ENCODE results near the gene OPN1MW3.
"Not testable (repeated sequence)": the region's sequence is repeated elsewhere in the genome, so short reads cannot be mapped to it uniquely, and the experiment has no call there.

The OPN1MW3 gene

DNA sequence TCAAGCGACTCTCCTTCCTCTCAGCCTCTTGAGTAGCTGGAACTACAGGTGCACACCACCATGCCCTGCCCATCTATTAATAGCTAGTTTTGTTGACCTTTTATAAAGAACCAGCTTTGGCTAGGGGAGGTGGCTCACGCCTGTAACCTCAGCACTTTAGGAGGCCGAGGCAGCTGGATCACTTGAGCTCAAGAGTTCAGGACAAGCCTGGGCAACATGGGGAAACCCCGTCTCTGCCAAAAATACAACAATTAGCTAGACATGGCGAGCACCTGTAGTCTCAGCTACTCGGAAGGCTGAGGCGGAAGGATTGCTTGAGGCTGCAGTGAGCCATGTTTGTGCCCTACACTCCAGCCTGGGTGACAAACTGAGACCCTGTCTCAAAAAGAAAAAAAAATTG lies 40.9 kb downstream of the OPN1MW3 start:
- no peak for DNase-seq

DNA sequence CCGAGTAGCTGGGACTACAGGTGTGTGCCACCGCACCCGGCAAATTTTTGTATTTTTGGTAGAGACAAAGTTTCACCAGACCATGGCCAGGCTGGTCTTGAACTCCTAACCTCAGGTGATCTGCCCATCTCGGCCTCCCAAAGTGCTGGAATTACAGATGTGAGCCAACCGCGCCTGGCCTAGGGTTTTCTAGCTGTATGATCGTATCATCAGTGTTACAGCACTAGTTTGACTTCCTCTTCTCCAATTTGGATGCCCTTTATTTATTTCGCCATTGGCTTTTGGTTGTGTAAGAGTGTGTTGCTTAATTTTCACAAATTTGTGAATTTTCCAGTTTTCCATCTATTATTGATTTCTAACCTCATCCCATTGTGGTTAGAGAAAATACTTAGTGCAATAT lies 43.4 kb downstream of the OPN1MW3 start:
- no peak for DNase-seq

DNA sequence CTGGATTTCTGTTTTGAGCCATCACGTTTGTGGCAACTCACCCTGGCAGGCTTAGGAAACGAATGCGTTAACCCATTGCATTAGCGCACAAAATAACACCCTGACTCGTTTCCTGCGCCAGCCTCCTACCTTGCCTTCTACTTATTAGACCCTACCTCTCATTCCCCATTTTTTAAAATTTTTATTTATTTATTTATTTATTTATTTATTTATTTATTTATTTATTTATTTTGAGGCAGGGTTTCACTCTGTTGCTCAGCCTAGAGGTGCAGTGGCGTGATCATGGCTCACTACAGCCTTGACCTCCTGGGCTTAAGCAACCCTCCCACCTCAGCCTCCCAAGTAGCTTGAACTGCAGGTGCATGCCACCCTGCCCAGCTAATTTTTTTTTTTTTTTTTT lies 45.6 kb downstream of the OPN1MW3 start:
- not testable (repeated sequence) for DNase-seq

DNA sequence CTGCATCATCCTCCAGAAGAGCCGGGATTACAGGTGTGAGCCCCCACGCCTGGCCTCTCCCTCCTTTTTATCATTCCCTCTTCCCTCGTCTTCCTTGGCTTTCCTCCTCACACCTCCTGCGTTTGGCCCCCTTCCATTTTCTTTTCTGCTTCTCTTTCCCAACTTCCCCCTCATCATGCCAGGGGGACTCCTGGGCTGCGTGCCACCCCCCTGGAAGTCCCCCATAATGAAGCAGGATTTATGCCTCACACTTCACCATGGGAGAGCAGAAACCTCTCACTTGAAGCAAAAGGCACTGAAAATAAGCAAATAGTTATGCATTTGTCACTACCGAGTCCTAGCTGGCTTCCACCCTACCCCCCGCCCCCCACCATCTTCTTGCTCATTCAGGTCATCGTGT lies 46.1 kb downstream of the OPN1MW3 start:
- DNase-seq = no peak

DNA sequence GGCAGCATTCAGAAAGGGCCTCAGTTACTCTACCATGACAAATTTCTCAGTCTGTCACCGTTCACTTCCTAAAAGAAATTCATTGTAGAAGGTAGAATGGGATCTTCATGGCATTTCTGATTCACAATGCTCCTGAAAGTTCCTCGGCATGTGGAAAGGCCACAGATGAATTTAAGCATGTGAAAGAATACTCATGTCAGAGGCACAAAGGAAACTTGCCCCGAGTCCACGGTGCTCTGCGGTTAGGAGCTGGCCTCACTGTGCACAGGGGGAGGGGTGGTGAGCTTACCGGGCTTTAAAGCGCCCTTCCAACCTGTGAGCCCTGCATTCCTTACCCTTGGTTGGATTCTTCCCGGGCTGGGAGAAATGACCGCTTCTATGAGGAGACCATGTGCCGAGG lies 47.5 kb downstream of the OPN1MW3 start:
- DNase-seq = no peak

DNA sequence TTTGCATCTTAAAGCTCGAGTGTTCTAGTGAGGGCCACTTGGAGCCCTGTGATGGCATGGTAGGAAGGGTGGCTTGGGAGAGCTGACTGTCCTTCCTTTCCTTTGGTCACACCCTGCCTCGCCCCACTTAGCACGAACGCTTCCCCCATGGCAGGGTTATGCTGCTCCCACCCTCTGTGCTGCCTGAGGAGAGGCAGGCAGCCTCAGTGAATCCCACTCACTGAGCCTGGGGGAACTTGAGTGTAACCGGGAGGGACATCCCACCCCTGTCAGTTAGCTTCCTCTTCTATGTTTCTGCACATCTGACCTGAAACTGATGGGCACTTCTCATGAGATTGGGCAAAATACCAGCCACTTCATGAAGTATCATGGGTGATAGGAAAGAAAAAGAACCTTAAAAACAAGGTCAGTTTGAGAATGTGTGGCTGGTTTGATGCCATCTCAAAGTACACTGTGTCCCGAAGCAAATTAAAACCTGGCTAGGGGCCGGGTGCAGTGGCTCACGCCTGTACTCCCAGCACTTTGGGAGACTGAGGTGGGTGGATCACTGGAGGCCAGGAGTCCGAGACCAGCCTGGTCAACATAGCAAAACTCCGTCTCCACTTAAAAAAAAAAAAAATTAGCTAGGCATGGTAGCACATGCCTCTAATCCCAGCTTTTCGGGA lies 48.3 kb downstream of the OPN1MW3 start:
- no peak for DNase-seq

DNA sequence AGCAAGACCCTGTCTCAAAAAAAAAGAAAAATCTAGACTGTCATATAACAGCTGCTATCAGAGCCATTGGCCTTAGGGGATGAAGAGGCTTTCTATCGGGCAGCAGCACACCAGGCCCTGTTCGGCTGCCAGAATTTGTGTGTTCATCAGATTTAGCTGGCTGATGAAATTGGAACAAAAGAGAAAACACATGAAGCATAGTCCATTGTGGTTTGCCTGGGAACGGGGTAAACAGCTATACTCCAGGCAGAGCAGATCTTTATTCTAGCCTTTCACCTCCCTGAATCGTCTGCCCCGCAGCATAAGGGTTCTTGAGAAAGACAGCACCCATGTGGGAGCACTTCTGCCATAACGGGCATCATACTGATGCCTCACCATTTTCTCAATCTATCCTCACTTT lies 49.8 kb downstream of the OPN1MW3 start:
- DNase-seq = no peak

DNA sequence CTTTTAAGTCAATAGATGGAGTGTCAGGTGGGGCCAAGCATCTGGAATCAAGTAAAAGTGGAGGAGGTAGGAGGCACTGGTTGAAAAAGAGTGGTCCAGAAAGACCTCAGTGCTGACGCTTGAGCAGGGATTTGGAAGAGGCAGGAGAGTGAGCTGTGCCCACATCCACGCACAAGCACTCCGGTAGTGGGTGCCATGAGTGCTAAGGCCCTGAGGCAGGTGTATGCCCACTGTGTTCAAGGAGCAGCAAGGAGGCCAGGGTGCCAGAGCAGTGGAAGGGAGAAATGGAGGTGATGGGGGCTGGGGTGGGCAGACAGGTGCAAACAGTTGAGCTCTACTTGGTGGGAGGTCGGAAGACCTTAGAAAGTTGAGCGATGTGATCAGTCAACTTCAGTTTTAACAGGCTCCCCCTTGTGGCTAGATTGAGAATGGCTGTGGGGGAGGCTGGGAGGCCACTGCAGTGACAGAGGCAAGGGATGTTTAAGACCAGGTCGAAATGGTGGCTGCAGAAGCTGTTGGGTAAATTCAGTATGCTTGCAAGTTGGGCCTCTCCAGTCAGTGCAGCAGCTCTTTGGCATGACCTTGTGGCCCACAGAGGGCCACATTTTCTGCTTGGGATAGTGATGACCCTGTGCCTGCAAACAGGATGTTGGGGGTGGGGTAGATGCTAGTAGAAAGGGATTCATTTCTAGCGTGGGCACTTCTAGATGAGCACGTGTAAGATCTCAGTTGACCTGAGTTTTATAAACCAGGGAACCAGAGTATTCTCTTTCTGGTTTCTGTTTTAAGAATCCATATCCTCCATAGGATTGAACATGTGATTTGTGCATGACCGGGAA lies 50.9 kb downstream of the OPN1MW3 start:
- peak; percentile 48 for DNase-seq

DNA sequence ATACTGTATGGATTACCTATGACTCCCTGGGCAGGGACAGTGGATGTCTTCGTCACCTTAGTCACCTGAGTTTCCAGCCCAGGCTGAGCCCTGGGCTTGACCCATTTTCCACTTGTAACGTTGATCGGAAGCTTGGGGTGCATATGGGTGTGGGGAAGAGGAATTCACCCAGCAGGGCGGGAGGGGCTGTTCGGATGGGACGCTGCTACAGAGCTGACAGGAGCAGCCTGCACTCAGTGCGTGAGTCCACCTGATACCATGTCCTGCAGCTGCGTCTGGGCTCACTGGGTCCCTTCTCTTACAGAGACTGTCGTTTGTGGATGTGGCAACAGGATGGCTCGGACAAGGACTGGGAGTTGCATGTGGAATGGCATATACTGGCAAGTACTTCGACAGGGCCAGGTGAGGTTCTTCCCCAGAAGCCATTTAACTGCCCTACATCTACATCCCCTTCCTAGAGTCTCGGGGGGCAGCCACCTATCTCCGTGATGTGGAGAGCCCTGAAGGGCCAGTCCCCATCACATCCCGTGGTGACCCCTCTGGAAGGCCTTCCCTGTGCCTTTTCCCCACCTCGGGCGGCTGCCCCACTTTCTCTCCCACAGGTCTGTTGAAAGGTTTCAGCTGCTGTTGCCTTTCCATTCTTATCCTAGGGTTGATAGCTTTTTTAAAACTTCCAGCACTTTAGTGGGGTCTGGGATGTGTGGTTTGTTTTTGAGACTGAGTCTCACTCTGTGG lies 51.8 kb downstream of the OPN1MW3 start:
- DNase-seq = no peak

DNA sequence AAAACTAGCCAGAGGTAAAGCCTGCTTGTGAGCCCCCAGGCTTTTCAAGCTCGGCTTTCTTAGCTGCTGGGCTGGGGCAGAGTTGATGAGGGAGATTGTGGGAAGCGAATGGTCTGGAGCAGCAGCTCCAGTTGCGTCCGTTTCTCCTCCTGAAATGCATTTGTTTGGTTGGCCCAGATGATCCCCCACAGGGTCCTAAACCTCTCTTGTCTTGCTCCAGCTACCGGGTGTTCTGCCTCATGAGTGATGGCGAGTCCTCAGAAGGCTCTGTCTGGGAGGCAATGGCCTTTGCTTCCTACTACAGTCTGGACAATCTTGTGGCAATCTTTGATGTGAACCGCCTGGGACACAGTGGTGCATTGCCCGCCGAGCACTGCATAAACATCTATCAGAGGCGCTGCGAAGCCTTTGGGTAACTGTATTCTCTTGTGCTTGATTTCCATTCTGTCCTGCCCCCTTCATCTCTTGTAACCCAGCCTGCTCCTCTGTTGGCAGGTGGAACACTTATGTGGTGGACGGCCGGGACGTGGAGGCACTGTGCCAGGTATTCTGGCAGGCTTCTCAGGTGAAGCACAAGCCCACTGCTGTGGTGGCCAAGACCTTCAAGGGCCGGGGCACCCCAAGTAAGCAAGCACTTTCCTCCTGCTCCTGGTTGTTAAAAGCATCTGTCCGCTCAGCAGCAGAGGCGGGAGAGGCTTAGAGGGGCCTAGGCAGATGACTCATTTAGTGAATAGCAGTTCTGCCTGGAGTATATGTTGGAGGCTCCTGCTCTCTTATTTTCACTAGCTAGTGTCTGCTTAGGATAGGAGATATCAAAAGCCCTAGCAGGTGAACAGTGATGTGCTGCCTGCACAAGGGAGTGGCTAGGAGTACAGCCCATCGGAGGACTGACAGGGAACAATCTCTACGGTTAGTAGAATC lies 53.5 kb downstream of the OPN1MW3 start:
- no peak for DNase-seq

DNA sequence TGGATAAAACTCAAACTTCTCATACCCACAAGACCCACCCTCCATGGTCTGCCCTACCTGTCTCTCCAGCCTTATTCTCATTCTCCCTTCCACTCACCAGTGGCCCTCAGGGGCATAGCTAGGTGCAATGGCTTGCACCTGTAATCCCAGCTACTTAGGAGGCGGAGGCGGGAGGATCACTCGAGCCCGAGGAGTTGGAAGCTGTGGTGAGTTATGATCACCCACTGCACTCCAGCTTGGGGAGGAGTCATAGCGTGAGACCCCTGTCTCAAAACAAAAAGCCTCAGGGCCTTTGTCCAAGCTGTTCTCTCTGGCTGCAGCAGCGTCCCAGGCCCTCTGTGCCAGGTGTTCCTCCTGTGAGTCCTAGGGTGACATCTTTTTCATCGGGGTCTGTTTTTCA lies 54.7 kb downstream of the OPN1MW3 start:
- no peak for DNase-seq

DNA sequence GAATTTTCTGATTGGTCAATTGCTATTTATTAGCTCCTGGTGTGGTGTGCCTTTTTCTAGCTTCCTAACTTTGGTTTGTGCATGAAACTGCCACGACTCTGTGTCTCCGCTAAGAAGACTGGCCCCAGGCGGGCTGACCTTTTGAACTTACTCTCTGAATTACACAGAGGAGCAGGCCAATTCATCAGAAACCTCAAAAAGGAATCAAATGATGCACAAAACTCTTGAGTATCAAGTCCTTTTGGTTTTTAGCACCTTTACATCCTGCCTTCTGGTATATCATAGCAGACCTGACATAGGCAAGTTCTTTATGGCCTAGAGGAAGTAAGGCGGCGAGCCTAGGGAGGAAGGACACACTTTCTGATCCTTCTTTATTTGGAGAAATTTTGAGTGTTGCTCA lies 55.8 kb downstream of the OPN1MW3 start:
- DNase-seq = no peak

DNA sequence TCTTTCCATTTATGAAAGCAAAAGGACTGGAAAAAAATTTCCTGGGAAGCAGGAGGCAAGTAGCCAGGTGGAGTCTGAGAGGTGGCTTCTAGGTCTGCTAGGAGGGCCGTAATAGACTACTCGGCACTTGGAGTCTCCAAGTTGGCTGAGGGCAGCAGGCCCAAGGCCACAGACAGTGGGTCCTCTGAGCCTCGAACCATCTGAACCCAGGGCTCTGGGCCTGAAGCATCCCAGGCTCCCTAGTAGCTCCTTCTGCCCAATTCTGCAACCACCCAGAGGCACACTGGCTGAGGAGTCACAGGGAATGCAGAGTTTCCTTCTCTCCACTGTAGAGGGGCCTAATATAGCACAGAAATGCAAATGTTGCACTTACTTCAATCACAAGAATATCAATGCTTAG lies 58.0 kb downstream of the OPN1MW3 start:
- no peak for DNase-seq

DNA sequence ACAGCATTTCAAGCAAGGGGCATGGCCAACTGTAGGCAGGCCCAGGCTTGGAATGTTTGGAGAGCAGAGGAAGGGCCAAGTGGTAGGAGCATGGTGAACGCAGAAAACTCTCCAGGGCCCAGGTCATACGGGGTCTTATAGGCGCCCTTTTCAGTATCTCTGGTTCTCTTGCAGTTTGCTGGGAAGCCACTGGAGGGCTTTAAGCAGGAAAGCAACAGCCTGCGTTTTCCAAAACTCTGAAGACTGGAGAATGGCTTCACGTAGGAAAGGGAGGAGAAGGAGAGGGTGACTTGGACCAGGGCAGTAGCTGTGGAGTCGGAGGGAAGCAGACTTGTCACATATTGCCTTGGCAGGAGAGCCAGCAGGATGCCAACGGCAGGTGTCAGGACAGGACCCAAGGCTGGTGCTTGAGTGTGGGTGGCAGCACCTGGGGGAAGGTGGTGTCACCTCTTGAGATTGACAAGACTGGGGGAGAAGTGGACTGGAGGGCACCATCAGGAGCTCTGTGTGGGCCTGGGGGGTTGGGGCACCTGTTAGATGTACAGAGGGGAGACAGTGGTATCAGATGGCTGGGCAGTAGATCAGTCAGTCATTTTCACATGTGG lies 60.1 kb downstream of the OPN1MW3 start:
- DNase-seq = no peak

DNA sequence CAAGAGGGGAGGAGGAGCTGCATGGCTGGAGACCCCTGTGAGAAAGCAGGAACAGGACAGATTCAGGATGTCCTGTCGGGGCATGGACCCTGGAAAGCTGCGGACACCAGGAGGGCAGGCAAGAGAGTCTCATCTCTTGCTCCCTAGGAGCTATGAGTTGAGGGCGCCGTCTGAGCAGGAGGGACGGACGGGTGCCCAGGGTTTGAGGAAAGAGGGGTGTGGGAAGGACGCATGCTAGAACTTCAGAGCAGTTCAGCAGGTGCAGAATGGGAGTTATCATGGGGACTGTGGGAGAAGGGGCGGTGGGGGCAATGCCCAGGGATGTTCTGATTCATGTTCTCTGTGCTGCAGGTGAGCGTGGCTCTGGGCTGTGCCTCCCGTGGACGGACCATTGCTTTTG lies 63.0 kb downstream of the OPN1MW3 start:
- no peak for DNase-seq
